HL-60 (cell line): ENCODE measurements around the gene PRKCSH.

Source experiments
- CTCF ChIP-seq: IDR thresholded peaks from one replicate; pipeline ENCODE4 v1.5.1; 2011; ENCODE audit warnings: low read length, control low read depth, inconsistent platforms; ENCODE audit not compliant: insufficient read depth
- GABPA ChIP-seq: IDR thresholded peaks from 2 replicates; pipeline ENCODE4 v1.6.1; 2012; ENCODE audit warnings: low read depth
- POLR2AphosphoS5 ChIP-seq: IDR thresholded peaks from 2 replicates; pipeline ENCODE4 v1.6.1; 2012; ENCODE audit warnings: low read depth
- SPI1 ChIP-seq: IDR thresholded peaks from 2 replicates; pipeline ENCODE4 v1.6.1; 2012; ENCODE audit warnings: low read depth, mild to moderate bottlenecking, borderline replicate concordance

GRCh38 chr19:11435833-11436313 lies 438 bp downstream of the PRKCSH start:
- no peak for TF ChIP-seq CTCF
- no peak for TF ChIP-seq GABPA
- no peak for TF ChIP-seq SPI1
- no peak for TF ChIP-seq POLR2AphosphoS5
